Neural progenitor cell (in vitro differentiated cells): ENCODE data around the gene ASB2. TPM values are rescaled to one million over a fixed set of nuclear protein-coding genes. Genes with fewer than 3 reads are reported as not detected.
A peak's percentile ranks its signal among the peaks of the same experiment; 100 is the strongest.

Source experiments
- DNase-seq: peaks from one replicate; pipeline ENCODE4 v3.0.0-alpha.2; 2016; ENCODE audit warnings: low spot score
- H2AFZ ChIP-seq: fragments of 200-600 bp; sonication (generic); replicated peaks from 2 replicates; pipeline ENCODE4 v1.6.1; 2016; ENCODE audit warnings: antibody characterized with exemption
- H3F3A ChIP-seq: fragments of 200-600 bp; sonication (generic); 2 replicates; pipeline ENCODE4 v1.6.1; 2016; ENCODE audit warnings: antibody characterized with exemption, low read depth
- H3K27ac ChIP-seq: fragments of 200-600 bp; sonication (generic); 2 replicates; pipeline ENCODE4 v1.5.1; 2016; ENCODE audit warnings: mild to moderate bottlenecking
- H3K27me3 ChIP-seq: fragments of 200-600 bp; sonication (generic); 2 replicates; pipeline ENCODE4 v1.6.1; 2016; ENCODE audit warnings: mild to moderate bottlenecking, moderate library complexity
- H3K36me3 ChIP-seq: fragments of 200-600 bp; sonication (generic); 2 replicates; pipeline ENCODE4 v1.5.1; 2016
- H3K4me1 ChIP-seq: fragments of 200-600 bp; sonication (generic); 2 replicates; pipeline ENCODE4 v1.6.1; 2016; ENCODE audit warnings: mixed run types
- H3K4me2 ChIP-seq: fragments of 200-600 bp; sonication (generic); 2 replicates; pipeline ENCODE4 v1.6.1; 2016
- H3K4me3 ChIP-seq: fragments of 200-600 bp; sonication (generic); 2 replicates; pipeline ENCODE4 v1.5.1; 2016
- H3K79me2 ChIP-seq: fragments of 200-600 bp; sonication (generic); 2 replicates; pipeline ENCODE4 v1.6.1; 2016; ENCODE audit warnings: low read depth
- H3K9ac ChIP-seq: fragments of 200-600 bp; sonication (generic); 2 replicates; pipeline ENCODE4 v1.6.1; 2016
- H3K9me3 ChIP-seq: fragments of 200-600 bp; sonication (generic); 2 replicates; pipeline ENCODE4 v1.5.1; 2016; ENCODE audit warnings: low read depth
- H4K20me1 ChIP-seq: fragments of 200-600 bp; sonication (generic); 2 replicates; pipeline ENCODE4 v1.6.1; 2016; ENCODE audit warnings: low read depth
- H3K27ac Mint-ChIP-seq: 3 replicates; pipeline ENCODE4 v1.8.0; 2021; ENCODE audit warnings: mixed read lengths
- H3K27me3 Mint-ChIP-seq: 2 replicates; pipeline ENCODE4 v1.8.0; 2022; ENCODE audit warnings: low read depth, mild to moderate bottlenecking, inconsistent platforms, moderate library complexity, mixed read lengths; ENCODE audit not compliant: insufficient read depth
- H3K36me3 Mint-ChIP-seq: 3 replicates; pipeline ENCODE4 v1.8.0; 2021; ENCODE audit warnings: mixed read lengths
- H3K4me1 Mint-ChIP-seq: 3 replicates; pipeline ENCODE4 v1.8.0; 2021; ENCODE audit warnings: mixed read lengths
- H3K4me3 Mint-ChIP-seq: 3 replicates; pipeline ENCODE4 v1.8.0; 2021; ENCODE audit warnings: mild to moderate bottlenecking, moderate library complexity, mixed read lengths
- H3K9me3 Mint-ChIP-seq: 3 replicates; pipeline ENCODE4 v1.8.0; 2020; ENCODE audit warnings: mixed read lengths
- EZH2 ChIP-seq: fragments of 200-600 bp; sonication (generic); IDR thresholded peaks from 2 replicates; pipeline ENCODE4 v1.6.1; 2017; ENCODE audit warnings: antibody characterized with exemption, mild to moderate bottlenecking, moderate library complexity
- EZH2phosphoT487 ChIP-seq: fragments of 200-600 bp; sonication (generic); IDR thresholded peaks from 2 replicates; pipeline ENCODE4 v1.6.1; 2017; ENCODE audit warnings: antibody characterized with exemption
- total RNA-seq: library from RNA; depleted of rRNA; stranded (reverse); fragments of >200 nt; gene quantifications from 2 replicates; pipeline ENCODE4 v1.2.3, GENCODE V29; 2015; ENCODE audit warnings: low replicate concordance
- TF ChIP-seq, protein P1 (sequence below): fragments of 200-600 bp; sonication (generic); IDR thresholded peaks from 2 replicates; pipeline ENCODE4 v1.5.1; 2017; ENCODE audit warnings: antibody characterized with exemption, mild to moderate bottlenecking

Gene ASB2
- total RNA-seq, 1 donor from 2014 or later = not detected

DNA sequence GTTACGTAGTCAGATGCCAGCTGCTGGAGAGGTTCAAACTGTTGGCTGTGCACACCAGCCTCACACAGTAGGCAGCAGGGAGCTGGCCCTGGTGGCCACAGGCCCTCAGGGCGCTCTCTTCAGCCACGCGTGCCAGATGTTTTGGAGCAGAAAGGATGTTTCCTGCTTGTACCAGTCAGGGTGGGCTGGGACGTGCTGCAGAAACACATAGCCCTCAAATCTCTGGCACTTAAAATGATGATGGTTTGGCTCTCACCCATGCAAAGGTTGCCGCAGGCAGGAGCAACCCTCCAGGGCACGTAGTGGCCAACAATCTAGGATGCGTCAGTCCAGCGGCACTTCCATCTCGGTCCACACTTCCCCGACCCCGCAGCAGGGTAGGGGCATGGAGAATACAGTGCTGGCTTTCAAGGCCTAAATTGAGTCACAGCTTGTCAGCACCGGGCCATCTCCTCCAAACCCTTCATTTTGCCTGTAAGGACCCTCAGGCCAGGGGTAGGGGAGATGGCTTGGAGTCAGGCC is 50.9 kb downstream of the ASB2 start:
- Histone ChIP-seq H3K9me3 (no peaks in the 10 kb centered on the region), H3K36me3 (no peaks in the 10 kb centered on the region), H3K27me3 (no peaks in the 10 kb centered on the region), H3K4me2 (no peak overlapping the region), H3K4me1 (peaks cover 22% of the 10 kb centered on the region), H3K4me3 (no peak overlapping the region), H3K9ac (no peak overlapping the region), H3K79me2 (no peaks in the 10 kb centered on the region), H4K20me1 (no peaks in the 10 kb centered on the region), H3F3A (peaks cover 9% of the 10 kb centered on the region), H3K27ac (no peak overlapping the region), H2AFZ (no peak overlapping the region)
- H3K4me1 Mint-ChIP-seq = peaks cover 71% of the 10 kb centered on the region
- peaks cover 10% of the 10 kb centered on the region for H3K27me3 Mint-ChIP-seq
- H3K4me3 Mint-ChIP-seq = peak overlapping the region; percentile 88
- peaks cover 16% of the 10 kb centered on the region for H3K36me3 Mint-ChIP-seq
- TF ChIP-seq, protein P1, sequence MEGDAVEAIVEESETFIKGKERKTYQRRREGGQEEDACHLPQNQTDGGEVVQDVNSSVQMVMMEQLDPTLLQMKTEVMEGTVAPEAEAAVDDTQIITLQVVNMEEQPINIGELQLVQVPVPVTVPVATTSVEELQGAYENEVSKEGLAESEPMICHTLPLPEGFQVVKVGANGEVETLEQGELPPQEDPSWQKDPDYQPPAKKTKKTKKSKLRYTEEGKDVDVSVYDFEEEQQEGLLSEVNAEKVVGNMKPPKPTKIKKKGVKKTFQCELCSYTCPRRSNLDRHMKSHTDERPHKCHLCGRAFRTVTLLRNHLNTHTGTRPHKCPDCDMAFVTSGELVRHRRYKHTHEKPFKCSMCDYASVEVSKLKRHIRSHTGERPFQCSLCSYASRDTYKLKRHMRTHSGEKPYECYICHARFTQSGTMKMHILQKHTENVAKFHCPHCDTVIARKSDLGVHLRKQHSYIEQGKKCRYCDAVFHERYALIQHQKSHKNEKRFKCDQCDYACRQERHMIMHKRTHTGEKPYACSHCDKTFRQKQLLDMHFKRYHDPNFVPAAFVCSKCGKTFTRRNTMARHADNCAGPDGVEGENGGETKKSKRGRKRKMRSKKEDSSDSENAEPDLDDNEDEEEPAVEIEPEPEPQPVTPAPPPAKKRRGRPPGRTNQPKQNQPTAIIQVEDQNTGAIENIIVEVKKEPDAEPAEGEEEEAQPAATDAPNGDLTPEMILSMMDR = no peak
- TF ChIP-seq EZH2phosphoT487 = no peak
- no peak for TF ChIP-seq EZH2
- peaks cover 4% of the 10 kb centered on the region for H3K9me3 Mint-ChIP-seq
- DNase-seq = no peak
- peak overlapping the region; percentile 100 for H3K27ac Mint-ChIP-seq

- Histone ChIP-seq H3F3A (peaks cover 9% of the 10 kb centered on the region), H3K9me3 (no peaks in the 10 kb centered on the region), H3K36me3 (no peaks in the 10 kb centered on the region), H3K4me1 (peaks cover 22% of the 10 kb centered on the region), H3K4me2 (no peak overlapping the region), H3K4me3 (no peak overlapping the region), H3K27ac (no peak overlapping the region), H2AFZ (no peak overlapping the region), H3K27me3 (no peaks in the 10 kb centered on the region), H3K9ac (no peak overlapping the region), H4K20me1 (no peaks in the 10 kb centered on the region), H3K79me2 (no peaks in the 10 kb centered on the region)
- Mint-ChIP-seq H3K27ac (peak overlapping the region; percentile 100), H3K4me3 (peak overlapping the region; percentile 88), H3K36me3 (peaks cover 17% of the 10 kb centered on the region), H3K9me3 (peaks cover 4% of the 10 kb centered on the region), H3K27me3 (peaks cover 10% of the 10 kb centered on the region), H3K4me1 (peaks cover 67% of the 10 kb centered on the region)
- DNase-seq = no peak
- TF ChIP-seq EZH2 (no peak), EZH2phosphoT487 (no peak)
- TF ChIP-seq, protein P1 = no peak
These were observed 51.6 kb downstream of the ASB2 start for GRCh38 chr14:93924592-93925355.

DNA sequence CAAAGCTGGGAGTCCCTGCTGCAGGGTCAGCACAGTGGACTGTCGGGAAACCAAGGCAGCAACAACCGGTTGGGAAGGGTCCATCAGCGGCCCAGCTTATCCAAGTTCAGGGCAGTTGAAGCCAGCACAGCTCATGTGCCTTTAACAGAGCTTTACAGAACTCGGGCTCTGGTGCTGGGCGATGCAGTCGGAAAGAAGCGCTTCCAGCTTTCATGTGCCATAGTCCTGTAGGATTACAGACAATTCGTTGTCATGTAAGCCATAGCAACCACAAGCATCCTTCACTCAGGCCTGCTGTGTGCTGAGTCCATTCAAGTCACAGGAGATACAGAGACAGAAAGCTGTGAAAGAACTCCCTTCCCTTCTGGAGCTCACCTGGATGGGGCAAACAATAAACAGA is 52.7 kb downstream of the ASB2 start:
- Mint-ChIP-seq H3K27ac (peak overlapping the region; percentile 88), H3K4me1 (peaks cover 57% of the 10 kb centered on the region), H3K4me3 (no peak overlapping the region), H3K9me3 (peaks cover 7% of the 10 kb centered on the region), H3K27me3 (peaks cover 10% of the 10 kb centered on the region), H3K36me3 (peaks cover 16% of the 10 kb centered on the region)
- Histone ChIP-seq H3K27ac (no peak overlapping the region), H3F3A (peaks cover 9% of the 10 kb centered on the region), H3K4me1 (peaks cover 22% of the 10 kb centered on the region), H3K27me3 (no peaks in the 10 kb centered on the region), H3K9ac (no peak overlapping the region), H2AFZ (no peak overlapping the region), H3K36me3 (no peaks in the 10 kb centered on the region), H3K4me3 (no peak overlapping the region), H3K79me2 (no peaks in the 10 kb centered on the region), H4K20me1 (no peaks in the 10 kb centered on the region), H3K4me2 (no peak overlapping the region), H3K9me3 (no peaks in the 10 kb centered on the region)
- DNase-seq = no peak
- TF ChIP-seq EZH2 (no peak), EZH2phosphoT487 (no peak)
- TF ChIP-seq, protein P1 = no peak
